Neural progenitor cell (in vitro differentiated cells): Measurements from ENCODE around the gene PRDX3.

ENCODE experiments used
- EZH2phosphoT487 ChIP-seq: fragments of 200-600 bp; sonication (generic); IDR thresholded peaks from 2 replicates; pipeline ENCODE4 v1.6.1; 2017; ENCODE audit warnings: antibody characterized with exemption
- TF ChIP-seq, protein P1 (sequence below): fragments of 200-600 bp; sonication (generic); IDR thresholded peaks from 2 replicates; pipeline ENCODE4 v1.5.1; 2017; ENCODE audit warnings: antibody characterized with exemption, mild to moderate bottlenecking

DNA sequence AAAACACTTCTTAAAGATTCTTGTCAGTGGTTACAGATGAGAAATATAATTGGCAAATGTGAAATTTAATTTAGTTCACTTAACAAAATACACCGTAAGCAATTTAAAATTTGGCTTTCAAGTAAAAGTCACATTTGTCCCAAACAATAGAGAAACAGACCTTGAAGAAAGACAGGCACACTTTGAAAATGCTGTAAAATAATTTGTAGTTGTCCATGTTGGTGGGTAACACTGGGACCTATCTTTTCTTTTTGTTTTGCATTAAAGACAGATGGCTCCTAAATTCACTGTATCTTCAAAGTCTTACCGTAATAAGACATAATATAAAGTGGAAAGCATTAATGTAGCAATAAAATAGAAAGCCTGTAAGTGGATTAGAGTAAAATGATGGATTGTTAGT is 32.0 kb upstream of the PRDX3 start:
- TF ChIP-seq, protein P1, sequence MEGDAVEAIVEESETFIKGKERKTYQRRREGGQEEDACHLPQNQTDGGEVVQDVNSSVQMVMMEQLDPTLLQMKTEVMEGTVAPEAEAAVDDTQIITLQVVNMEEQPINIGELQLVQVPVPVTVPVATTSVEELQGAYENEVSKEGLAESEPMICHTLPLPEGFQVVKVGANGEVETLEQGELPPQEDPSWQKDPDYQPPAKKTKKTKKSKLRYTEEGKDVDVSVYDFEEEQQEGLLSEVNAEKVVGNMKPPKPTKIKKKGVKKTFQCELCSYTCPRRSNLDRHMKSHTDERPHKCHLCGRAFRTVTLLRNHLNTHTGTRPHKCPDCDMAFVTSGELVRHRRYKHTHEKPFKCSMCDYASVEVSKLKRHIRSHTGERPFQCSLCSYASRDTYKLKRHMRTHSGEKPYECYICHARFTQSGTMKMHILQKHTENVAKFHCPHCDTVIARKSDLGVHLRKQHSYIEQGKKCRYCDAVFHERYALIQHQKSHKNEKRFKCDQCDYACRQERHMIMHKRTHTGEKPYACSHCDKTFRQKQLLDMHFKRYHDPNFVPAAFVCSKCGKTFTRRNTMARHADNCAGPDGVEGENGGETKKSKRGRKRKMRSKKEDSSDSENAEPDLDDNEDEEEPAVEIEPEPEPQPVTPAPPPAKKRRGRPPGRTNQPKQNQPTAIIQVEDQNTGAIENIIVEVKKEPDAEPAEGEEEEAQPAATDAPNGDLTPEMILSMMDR, result no peak
- TF ChIP-seq EZH2phosphoT487, result no peak
